Liver (tissue), 9 donors: Measurements from ENCODE around the gene TFDP1. TPM values are rescaled to one million over a fixed set of nuclear protein-coding genes. Genes with fewer than 3 reads are reported as not detected.

Experiments used
- DNase-seq: peaks from one replicate; pipeline ENCODE4 v3.0.0-alpha.2; 2017; ENCODE audit warnings: low spot score
- H3K27ac ChIP-seq, 2 donors: one replicate each; pipeline ENCODE4 v1.7.0; 2013; ENCODE audit warnings: inconsistent platforms in 2 of 2, low read length in 2 of 2, control low read depth in 1 of 2, low read depth in 1 of 2, mild to moderate bottlenecking in 1 of 2
- H3K27me3 ChIP-seq, 4 donors: one replicate each; pipeline versions ENCODE4 v1.6.1 to v1.7.0; 2013; ENCODE audit warnings: low read length in 3 of 4, inconsistent platforms in 1 of 4, mild to moderate bottlenecking in 1 of 4, moderate library complexity in 1 of 4; ENCODE audit not compliant: control insufficient read depth in 4 of 4, insufficient read depth in 4 of 4
- H3K36me3 ChIP-seq, 4 donors: one replicate each; pipeline versions ENCODE4 v1.6.1 to v1.7.0; 2013; ENCODE audit warnings: low read length in 3 of 4, mild to moderate bottlenecking in 3 of 4, low read depth in 1 of 4, moderate library complexity in 1 of 4; ENCODE audit not compliant: control insufficient read depth in 4 of 4, insufficient read depth in 3 of 4
- H3K4me1 ChIP-seq, 4 donors: one replicate each; pipeline versions ENCODE4 v1.6.1 to v1.7.0; 2013; ENCODE audit warnings: low read length in 3 of 4, mild to moderate bottlenecking in 3 of 4, moderate library complexity in 1 of 4; ENCODE audit not compliant: control insufficient read depth in 4 of 4, insufficient read depth in 4 of 4
- H3K4me3 ChIP-seq, 3 donors: one replicate each; pipeline versions ENCODE4 v1.6.1 to v1.7.0; 2013; ENCODE audit warnings: low read length in 3 of 3, control low read depth in 1 of 3, low read depth in 1 of 3, mild to moderate bottlenecking in 1 of 3
- H3K9ac ChIP-seq, 2 donors: one replicate each; pipeline ENCODE4 v1.7.0; 2013; ENCODE audit warnings: low read length in 2 of 2, mild to moderate bottlenecking in 2 of 2, moderate library complexity in 2 of 2, control low read depth in 1 of 2, low read depth in 1 of 2
- H3K9me3 ChIP-seq, 4 donors: one replicate each; pipeline versions ENCODE4 v1.6.1 to v1.7.0; 2013; ENCODE audit warnings: low read length in 3 of 4; ENCODE audit not compliant: control insufficient read depth in 4 of 4
- CTCF ChIP-seq: fragments of 150-350 bp; IDR thresholded peaks from 2 replicates; pipeline ENCODE4 v1.5.1; 2017; ENCODE audit warnings: improper control_type of control experiment, low read depth, low read length; ENCODE audit not compliant: missing input control
- EGR1 ChIP-seq, 2 donors: IDR thresholded peaks; 2 replicates each; pipeline ENCODE4 v1.6.1; 2016 to 2018; ENCODE audit warnings: antibody characterized with exemption in 2 of 2, low read depth in 2 of 2
- FOXA1 ChIP-seq: IDR thresholded peaks from 2 replicates; pipeline ENCODE4 v1.6.1; 2016; ENCODE audit warnings: antibody characterized with exemption
- FOXA2 ChIP-seq: IDR thresholded peaks from 2 replicates; pipeline ENCODE4 v1.6.1; 2016; ENCODE audit warnings: antibody characterized with exemption
- GABPA ChIP-seq, 2 donors: IDR thresholded peaks in 1 of 2; conservative IDR thresholded peaks in 1 of 2; 2 replicates each; pipeline ENCODE4 v1.6.1; 2016; ENCODE audit warnings: antibody characterized with exemption in 2 of 2, mild to moderate bottlenecking in 1 of 2, moderate library complexity in 1 of 2
- HNF4A ChIP-seq, 2 donors: conservative IDR thresholded peaks; 2 replicates each; pipeline ENCODE4 v1.6.1; 2016; ENCODE audit warnings: antibody characterized with exemption in 2 of 2, mild to moderate bottlenecking in 2 of 2
- HNF4G ChIP-seq: IDR thresholded peaks from 2 replicates; pipeline ENCODE4 v1.6.1; 2016; ENCODE audit warnings: antibody characterized with exemption
- MAX ChIP-seq: IDR thresholded peaks from 2 replicates; pipeline ENCODE4 v1.6.1; 2016; ENCODE audit warnings: antibody characterized with exemption
- NR2F2 ChIP-seq: IDR thresholded peaks from 2 replicates; pipeline ENCODE4 v1.6.1; 2016; ENCODE audit warnings: antibody characterized with exemption
- RAD21 ChIP-seq, 2 donors: IDR thresholded peaks; 2 replicates each; pipeline ENCODE4 v1.6.1; 2016; ENCODE audit warnings: antibody characterized with exemption in 2 of 2, mild to moderate bottlenecking in 2 of 2
- REST ChIP-seq: IDR thresholded peaks from 2 replicates; pipeline ENCODE4 v1.6.1; 2016; ENCODE audit warnings: antibody characterized with exemption, mild to moderate bottlenecking
- RXRA ChIP-seq, 2 donors: IDR thresholded peaks; 2 replicates each; pipeline ENCODE4 v1.6.1; 2017 to 2018; ENCODE audit warnings: antibody characterized with exemption in 2 of 2, mild to moderate bottlenecking in 1 of 2
- TAF1 ChIP-seq: conservative IDR thresholded peaks from 2 replicates; pipeline ENCODE4 v1.6.1; 2016; ENCODE audit warnings: antibody characterized with exemption, mild to moderate bottlenecking
- YY1 ChIP-seq: IDR thresholded peaks from 2 replicates; pipeline ENCODE4 v1.6.1; 2016; ENCODE audit warnings: antibody characterized with exemption, mild to moderate bottlenecking
- WGBS: extraction: QIAGEN DNeasy Blood & Tissue Kit; methylation state at CpG from one replicate; pipeline ENCODE4 v1.1.7; 2013; 5-methylcytosine and 5-hydroxymethylcytosine counted together
- polyA plus RNA-seq, 2 donors: library from polyadenylated mRNA; stranded (reverse) in 1 of 2; unstranded in 1 of 2; fragments of 200-250 nt in 1 of 2; fragments of >200 nt in 1 of 2; fragmentation: Nextera tagmentation in 1 of 2; extraction: Ambion mirVana in 1 of 2; gene quantifications; one replicate each; pipeline versions ENCODE4 v1.2.1 to v1.2.3, GENCODE V29; 2013 to 2015
- total RNA-seq, 2 donors: library from RNA; depleted of rRNA; stranded (reverse); fragments of >200 nt; gene quantifications; one replicate each; pipeline ENCODE4 v1.2.3, GENCODE V29; 2014
- donor health status: healthy.
- donor health status: healthy.
- donor health status: healthy.
- donor health status: healthy.
- donor health status: healthy.

The TFDP1 gene
- total and polyA plus RNA-seq, 4 donors: 9.9 to 140 (median 17.8) TPM

GRCh38 chr13:113539176-113539575, 45.4 kb upstream of the TFDP1 start:
- Histone ChIP-seq H3K27me3 (no peaks in the 10 kb centered on the region), H3K9ac (no peak overlapping the region), H3K27ac (no peak overlapping the region), H3K36me3 (peaks cover 0 to 7% (median 2%) of the 10 kb centered on the region in 4 donors), H3K9me3 (no peaks in the 10 kb centered on the region), H3K4me1 (no peaks in the 10 kb centered on the region), H3K4me3 (no peak overlapping the region)
- TF ChIP-seq GABPA (IDR thresholded peaks at IDR 0.05 in 1 of 2, conservative IDR thresholded peaks at IDR 0.05 in 1 of 2) (no peak), TAF1 (no peak), FOXA2 (no peak), EGR1 (IDR thresholded peaks at IDR 0.05; ENCODE audit: low read depth in 2 of 2) (no peak), NR2F2 (no peak), REST (no peak), HNF4A (conservative IDR thresholded peaks at IDR 0.05) (no peak), RXRA (IDR thresholded peaks at IDR 0.05) (no peak), RAD21 (IDR thresholded peaks at IDR 0.05) (no peak), CTCF (no peak), YY1 (no peak)
- no peak for DNase-seq
- WGBS: 95% methylated on average over 18 of the region's 18 CpGs

- Histone ChIP-seq H3K27ac (no peak overlapping the region), H3K27me3 (no peaks in the 10 kb centered on the region), H3K4me3 (no peak overlapping the region), H3K9ac (no peak overlapping the region), H3K4me1 (no peaks in the 10 kb centered on the region), H3K9me3 (no peaks in the 10 kb centered on the region), H3K36me3 (peaks cover 0 to 7% (median 2%) of the 10 kb centered on the region in 4 donors)
- no peak for DNase-seq
- no peak for TF ChIP-seq REST
- TF ChIP-seq RAD21 (IDR thresholded peaks at IDR 0.05): no peak
- no peak for TF ChIP-seq EGR1 (IDR thresholded peaks at IDR 0.05; ENCODE audit: low read depth in 2 of 2)
- no peak for TF ChIP-seq NR2F2
- no peak for TF ChIP-seq YY1
- no peak for TF ChIP-seq MAX
- TF ChIP-seq HNF4G: no peak
- TF ChIP-seq FOXA1: no peak
- 95% methylated on average over 15 of the region's 15 CpGs for WGBS
Measured at GRCh38 chr13:113539822-113540221, 44.7 kb upstream of the TFDP1 start.
